HG03025 (cell line): ENCODE measurements around the gene LRRC43.

ENCODE experiments used
- ATAC-seq: cut with Tn5 transposase; IDR thresholded peaks from one replicate; pipeline ENCODE4 v1.9.1; 2021; ENCODE audit warnings: mild to moderate bottlenecking, moderate library complexity; ENCODE audit not compliant: unreplicated experiment, low FRiP score

Gene LRRC43, protein sequence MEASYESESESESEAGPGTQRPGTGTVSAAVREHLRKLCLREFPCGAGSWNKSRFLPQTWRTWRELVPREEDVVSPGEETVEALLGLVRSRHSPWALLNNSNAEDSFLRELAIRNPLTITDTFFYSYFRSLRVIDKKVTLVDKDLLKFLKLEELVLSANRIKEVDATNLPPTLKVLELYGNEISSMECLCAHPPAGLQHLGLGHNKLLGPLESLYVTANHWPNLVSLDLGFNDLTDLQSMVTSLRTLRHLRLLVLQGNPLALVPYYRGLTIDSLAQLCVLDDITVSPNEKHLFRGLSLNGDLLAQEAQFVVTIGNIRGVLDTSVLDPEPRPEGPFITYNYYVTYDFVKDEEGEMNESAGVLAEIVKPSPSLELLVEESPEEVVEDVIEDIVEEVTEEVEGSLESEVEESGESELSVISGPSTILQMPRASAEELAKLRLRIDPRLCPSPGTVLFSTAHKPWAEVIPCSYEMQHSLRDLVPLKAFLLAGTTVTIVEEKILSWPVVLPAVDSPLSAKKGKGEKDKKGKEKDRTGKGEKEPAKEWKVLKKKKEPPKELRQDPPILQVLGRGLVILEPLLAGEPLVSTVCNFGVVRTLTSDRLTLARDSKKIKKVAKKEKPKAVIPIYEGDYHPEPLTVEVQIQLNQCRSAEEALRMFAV

GRCh38 chr12:122182887-122183587 is at the start of gene LRRC43:
Gene LRRC43 (plus strand): TSS chr12:122183123. CDS start chr12:122183145, 22 bp downstream.
- ATAC-seq, result no peak

DNA sequence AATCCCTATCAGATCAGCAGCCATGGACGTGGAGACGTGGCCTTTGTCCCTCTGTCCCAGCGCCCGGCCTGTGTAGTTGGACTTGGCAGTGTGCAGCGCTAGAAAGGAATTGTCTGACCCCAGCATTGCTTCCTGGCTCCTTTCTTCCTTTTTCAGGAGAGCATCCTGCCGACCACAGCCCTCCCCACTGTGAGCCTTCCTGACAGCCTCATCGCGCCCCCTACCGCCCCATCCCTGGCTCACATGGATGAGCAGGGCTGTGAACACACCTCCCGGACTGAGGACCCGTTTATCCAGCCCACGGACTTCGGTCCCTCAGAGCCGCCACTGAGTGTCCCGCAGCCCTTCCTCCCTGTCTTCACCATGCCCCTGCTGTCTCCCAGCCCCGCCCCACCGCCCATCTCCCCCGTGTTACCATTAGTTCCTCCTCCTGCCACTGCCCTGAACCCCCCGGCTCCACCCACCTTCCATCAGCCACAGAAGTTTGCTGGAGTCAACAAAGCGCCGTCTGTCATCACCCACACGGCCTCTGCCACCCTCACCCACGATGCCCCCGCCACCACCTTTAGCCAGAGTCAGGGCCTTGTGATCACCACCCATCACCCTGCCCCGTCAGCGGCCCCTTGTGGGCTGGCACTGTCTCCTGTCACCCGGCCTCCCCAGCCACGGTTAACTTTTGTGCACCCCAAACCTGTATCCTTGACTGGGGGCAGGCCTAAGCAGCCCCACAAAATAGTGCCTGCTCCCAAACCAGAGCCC is 49.6 kb upstream of the LRRC43 start:
- ATAC-seq, result no peak

GRCh38 chr12:122135437-122136031 is 47.4 kb upstream of the LRRC43 start:
- no peak for ATAC-seq

DNA sequence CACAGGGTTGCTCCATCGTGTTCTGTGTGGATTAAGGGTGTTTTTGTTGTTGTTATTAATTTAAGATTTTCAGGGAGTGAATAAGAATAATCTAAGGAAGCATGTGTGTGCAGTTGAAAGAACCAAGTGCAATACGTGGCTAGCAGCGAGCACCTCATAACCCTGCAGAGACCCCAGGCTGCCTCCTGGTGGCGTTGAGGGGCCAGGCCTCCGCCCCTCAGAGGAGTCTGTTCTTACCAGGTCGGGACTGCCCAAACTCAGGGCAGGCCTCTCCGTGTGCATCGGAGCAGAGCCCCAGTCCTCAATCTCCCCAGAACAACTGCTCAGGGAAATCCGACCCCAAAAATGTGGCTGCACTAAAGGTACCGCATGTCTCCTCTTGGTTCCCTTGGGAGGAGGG is 45.7 kb upstream of the LRRC43 start:
- no peak for ATAC-seq

GRCh38 chr12:122137681-122138080 is 45.2 kb upstream of the LRRC43 start:
- no peak for ATAC-seq

GRCh38 chr12:122138181-122138580 is 44.7 kb upstream of the LRRC43 start:
- no peak for ATAC-seq

DNA sequence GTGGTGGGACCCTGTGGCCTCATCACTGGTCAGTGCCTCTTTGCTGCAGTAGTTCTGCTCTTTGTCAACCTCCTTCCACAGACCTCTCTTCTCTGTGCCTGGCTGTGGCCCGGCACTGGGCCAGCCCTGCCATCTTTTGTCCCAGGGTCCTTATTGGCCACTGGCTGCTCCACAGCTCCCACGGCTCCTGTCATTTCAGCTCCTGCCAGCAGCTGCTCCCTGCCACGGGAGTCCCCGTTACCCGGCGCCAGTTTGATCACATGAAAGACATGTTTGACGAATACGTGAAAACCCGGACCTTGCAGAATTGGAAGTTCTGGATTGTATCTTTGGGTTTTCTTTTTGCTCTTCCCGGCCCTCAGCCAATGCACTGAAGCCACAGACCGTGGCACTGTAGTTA is 44.3 kb upstream of the LRRC43 start:
- no peak for ATAC-seq

DNA sequence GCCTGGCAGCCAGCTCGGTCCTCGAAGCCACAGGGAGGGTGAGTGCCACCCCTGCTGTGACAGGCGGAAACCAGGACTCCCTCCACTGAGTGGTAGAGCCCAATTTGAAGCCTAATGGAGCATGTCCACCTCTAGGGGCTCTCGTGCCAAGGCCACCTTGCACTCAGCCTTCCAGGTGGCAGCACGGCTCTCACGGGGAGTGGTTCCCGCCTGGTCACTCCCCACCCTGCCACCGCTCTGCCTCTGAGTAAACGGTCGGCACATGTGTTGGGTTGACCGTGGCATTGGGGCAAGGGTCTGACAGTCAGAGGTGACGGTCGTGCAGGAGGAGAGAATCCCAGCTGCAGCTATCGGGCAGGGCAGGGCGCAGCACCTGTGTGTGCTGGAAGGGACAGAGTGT is 43.7 kb upstream of the LRRC43 start:
- ATAC-seq, result no peak

DNA sequence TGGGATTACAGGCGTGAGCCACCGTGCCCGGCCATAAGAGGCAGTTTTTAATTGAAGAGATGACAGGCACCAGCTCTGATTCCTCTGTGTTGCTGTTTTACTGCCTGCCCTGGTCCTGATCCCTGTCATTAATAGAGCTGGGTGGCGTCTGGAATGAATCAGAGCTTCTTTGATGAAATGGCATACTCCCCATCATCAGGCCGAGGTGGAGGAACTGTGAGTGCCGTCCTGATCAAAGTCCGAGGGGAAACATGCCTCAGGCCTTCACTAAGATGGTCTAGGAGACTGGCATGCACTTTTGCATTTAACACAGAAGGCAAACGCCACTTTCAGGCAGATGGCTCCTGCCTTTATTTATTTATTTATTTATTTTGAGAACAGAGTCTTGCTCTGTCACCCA is 43.0 kb upstream of the LRRC43 start:
- no peak for ATAC-seq

DNA sequence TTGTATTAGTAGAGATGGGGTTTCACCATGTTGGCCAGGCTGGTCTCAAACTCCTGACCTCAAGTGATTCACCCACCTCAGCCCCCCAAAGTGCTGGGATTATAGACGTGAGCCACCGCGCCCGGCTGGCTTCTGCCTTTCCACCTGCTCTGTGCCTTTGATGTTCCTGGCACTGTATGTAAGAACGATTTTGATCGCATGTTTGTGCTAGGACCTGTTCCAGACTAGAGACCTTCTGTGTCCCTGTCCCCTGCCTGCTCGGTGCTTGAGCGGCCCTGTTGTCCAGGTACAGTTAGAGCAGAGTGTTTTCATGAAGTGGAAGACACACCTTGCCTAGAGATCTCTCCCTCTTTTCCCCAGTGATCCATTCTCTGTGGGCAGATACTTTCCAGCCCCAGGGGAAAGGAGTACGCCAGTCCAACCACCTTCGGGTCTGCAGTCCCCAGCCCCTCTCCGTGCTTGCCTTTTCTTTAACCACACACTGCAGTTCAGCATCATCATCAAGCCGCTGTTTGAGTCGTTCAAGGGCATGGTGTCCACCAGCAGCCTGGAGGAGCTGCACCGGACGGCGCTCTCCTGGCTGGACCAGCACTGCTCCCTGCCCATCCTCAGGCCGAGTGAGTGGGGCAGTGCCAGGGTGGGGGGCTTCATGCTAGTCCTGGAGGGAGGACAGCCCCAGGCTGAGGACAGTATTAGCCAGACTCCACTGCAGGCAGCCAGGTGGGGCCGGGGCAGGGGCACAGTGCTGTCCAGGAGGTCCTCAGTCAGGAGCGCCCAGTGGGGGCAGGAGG is 42.3 kb upstream of the LRRC43 start:
- no peak for ATAC-seq

DNA sequence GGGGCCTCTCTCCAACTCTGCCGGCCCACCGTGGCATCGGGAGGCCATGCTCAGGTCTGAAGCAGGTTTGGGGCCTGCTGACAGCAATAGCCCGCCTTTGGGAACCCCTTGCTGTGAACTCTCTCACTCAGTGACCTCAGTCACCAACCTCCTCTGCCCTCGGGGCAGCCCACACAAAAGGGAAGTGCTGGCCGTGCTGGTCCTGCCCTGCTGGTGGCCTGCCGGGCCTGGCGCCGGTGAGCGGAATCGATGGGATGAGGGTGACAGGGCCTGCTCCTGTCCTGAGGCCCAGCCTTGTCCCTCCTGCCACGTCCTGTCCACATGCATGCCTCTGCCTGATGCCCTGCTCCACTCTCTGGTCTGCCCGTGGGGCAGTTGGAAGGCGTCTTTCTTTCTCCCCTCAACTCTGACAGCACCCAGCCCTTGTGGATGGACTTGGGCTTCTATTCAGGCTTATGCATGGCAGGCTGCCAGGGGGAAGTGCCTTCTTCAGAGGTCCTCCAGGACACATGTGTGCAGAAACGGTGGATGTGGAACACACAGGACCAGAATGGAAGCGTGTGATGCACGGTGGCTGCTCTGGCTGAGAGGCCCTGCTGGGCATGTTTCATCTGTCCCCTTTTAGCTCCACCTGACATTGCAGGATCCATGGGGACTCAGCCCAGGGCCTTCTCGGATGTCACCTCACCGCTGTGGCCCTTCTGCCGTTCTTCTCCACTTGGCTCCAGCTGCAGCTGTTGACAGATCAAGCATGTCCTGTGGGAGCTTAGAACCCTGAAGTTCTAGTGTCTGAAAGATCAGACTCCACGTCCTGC is 40.8 kb upstream of the LRRC43 start:
- no peak for ATAC-seq

DNA sequence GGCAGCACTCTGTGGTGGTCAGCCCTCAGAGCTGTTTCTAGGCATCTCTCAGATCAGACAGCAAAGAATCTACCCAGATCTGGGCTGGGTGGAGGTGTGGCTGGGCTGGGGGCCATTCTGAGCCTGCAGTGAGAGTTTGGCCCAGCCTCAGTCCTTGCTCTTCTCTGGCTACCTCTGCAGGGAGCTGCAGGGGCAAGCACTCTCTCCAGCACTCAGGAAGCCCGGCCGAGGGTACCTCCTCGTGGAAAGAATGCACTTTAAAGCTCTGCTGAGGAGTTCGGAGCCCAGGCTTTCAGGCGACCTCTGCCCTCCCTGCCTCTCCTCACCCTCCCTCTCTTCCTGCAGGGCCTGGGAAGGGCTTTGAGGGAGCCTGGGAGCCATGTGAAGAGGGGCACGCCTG is 40.1 kb upstream of the LRRC43 start:
- ATAC-seq, result no peak

DNA sequence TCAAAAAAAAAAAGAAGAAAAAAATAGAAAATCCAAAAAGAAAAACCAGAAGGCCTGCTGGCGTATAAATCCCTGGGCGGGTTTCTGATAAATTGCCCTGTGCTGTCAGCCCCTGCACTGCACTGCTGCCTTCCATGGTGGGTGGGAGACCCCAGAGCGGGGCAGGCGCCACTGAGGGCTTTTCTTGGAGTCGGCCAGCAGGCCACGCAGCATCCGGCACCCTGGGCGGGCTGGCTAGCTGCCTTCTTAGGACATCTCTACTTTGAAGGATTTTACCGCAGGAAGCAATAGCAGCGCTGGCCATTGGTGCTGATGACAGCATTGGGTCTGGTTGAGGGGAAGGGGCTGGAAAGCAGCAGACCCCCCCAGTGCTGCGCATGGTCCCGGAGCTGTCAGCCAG is 38.0 kb upstream of the LRRC43 start:
- ATAC-seq, result no peak

GRCh38 chr12:122145505-122146330 is 37.2 kb upstream of the LRRC43 start:
- ATAC-seq, result no peak

DNA sequence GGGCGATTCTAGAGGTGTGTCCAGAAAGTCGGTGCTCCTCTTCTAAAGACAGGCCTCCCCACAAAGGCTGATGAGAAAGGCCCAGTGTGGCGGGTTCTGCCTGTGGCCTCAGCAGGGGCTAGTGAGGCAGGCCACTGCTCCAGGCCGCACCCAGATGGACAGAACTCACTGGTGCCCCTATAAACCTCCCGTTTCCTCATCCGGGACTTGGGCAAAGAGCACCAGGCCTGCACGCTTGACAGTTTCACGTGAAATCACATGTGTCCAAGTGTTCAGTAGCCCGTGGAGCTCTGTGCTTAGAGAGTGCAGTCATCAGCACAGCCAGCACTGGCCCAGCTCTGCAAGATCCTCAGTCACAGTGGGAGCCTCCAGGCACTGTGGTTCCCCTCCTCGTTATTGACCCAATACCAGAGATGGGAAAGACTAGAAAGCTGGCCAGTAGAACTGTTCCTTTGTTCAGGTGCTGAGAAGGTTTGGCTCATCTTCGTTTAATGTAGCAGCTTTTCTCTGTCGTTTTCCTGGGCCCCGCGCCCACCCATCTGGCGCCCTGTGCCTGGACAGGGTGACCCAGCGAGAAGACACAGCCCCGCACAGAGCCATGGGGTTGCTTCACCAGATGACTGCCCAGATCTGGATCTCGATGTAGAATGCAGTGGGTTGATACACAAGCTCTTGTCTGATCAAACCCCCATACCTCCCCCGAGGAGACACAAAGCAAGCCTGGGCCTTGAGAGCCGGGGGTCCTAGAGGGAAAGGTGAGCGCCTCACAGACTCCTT is 35.2 kb upstream of the LRRC43 start:
- ATAC-seq, result no peak

DNA sequence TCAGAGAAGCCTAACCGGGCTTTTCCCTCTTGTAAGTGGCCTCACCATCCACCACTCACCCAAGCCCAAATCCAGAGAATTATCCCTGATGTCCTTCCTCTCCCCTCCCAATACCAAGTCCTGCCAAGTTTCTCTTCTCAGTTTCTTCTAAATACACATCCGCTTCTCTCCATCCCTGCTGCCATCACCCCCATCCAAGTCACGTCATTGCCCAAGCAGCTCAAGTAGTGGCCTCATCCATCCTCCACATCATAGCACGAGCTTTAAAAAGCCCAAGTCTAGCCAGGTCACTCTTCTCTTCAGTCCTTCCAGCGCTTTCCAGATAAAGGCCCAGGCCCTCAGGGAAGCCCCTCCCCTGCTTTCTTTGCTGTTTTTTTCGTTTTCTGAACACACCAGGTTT is 34.3 kb upstream of the LRRC43 start:
- ATAC-seq, result no peak

DNA sequence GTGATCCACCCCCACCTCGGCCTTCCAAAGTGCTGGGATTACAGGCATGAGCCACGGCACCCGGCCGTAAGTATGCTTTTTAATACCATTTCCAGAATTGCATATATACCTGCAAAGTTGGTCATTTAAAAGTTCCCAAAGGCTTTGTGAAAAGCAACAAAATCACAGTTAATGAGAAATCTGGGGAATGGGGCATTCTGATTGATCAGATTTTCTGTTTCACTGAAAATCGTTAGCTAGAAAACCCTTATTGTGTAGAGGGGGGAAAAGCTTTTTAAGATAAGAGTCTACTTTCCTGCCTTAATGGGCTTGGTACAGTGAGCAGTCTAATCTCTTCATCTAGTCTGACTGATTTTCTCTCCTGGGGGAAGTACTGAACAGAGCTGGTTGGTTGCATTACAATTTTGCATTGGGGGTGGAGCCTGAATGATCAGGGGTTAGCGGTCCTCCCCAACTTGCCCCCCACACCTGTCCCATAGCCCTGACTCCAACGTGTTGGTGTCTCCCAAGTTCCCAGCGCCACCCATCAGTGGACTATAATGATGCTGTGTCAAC is 32.7 kb upstream of the LRRC43 start:
- no peak for ATAC-seq
